Panc1 (cell line): ENCODE data around the gene KIFC3. TPM values are rescaled to one million over a fixed set of nuclear protein-coding genes. Genes with fewer than 3 reads are reported as not detected.

ENCODE experiments used
- ATAC-seq: fragments of 200-7000 bp; cut with Tn5 transposase; 2 replicates; pipeline ENCODE4 v1.9.1; 2020; ENCODE audit warnings: mild to moderate bottlenecking, moderate library complexity
- BruUV-seq: library from RNA; stranded (reverse); fragments of 400-500 nt; replicated peaks from 2 replicates; lab custom pipeline; 2021; lab: Mats Ljungman, UMichigan
- CTCF ChIA-PET: fragments of 300-600 bp; sonication (Branson Sonifier 250); formaldehyde crosslinking; loops from one replicate; lab custom pipeline; 2022; ENCODE audit warnings: antibody characterized with exemption; lab: Charles Lee
- POLR2A ChIA-PET: fragments of 300-600 bp; sonication (Branson Sonifier 250); formaldehyde crosslinking; loops from one replicate; lab custom pipeline; 2022; ENCODE audit warnings: antibody characterized with exemption; lab: Charles Lee
- DNase-seq: peaks from one replicate; pipeline ENCODE4 v3.0.0-alpha.2; 2010; ENCODE audit warnings: low read depth, low spot score
- H3K27ac ChIP-seq: 2 replicates; pipeline ENCODE4 v1.5.1; 2011; ENCODE audit warnings: mild to moderate bottlenecking, low read length, inconsistent platforms
- H3K27me3 ChIP-seq: fragments of 200-500 bp; sonication (Bioruptor generic); 2 replicates; pipeline ENCODE4 v1.6.0; 2014; ENCODE audit warnings: low read length, inconsistent platforms; ENCODE audit not compliant: control insufficient read depth, insufficient read depth
- H3K36me3 ChIP-seq: fragments of 200-500 bp; sonication (Bioruptor generic); 2 replicates; pipeline ENCODE4 v1.5.1; 2014; ENCODE audit warnings: inconsistent platforms, mild to moderate bottlenecking, low read length, moderate library complexity; ENCODE audit not compliant: control insufficient read depth, insufficient read depth
- H3K4me1 ChIP-seq: 2 replicates; pipeline ENCODE4 v1.5.1; 2011; ENCODE audit warnings: inconsistent platforms, mild to moderate bottlenecking, low read length, moderate library complexity; ENCODE audit not compliant: control insufficient read depth, insufficient read depth
- H3K4me3 ChIP-seq, 2 experiments: 2 replicates each; pipeline ENCODE4 v1.5.1; 2011 to 2012; ENCODE audit warnings: low read depth in 2 of 2, low read length in 2 of 2, mild to moderate bottlenecking in 2 of 2, inconsistent platforms in 1 of 2, moderate library complexity in 1 of 2
- H3K9me3 ChIP-seq: fragments of 200-500 bp; sonication (Bioruptor generic); 2 replicates; pipeline ENCODE4 v1.5.1; 2014; ENCODE audit warnings: low read depth, mild to moderate bottlenecking, inconsistent platforms, low read length, moderate library complexity; ENCODE audit not compliant: control insufficient read depth, insufficient read depth
- CTCF ChIP-seq: fragments of 450-650 bp; IDR thresholded peaks from 2 replicates; pipeline ENCODE4 v1.5.1; 2017; ENCODE audit warnings: mild to moderate bottlenecking
- POLR2AphosphoS5 ChIP-seq: IDR thresholded peaks from 2 replicates; pipeline ENCODE4 v1.6.1; 2012; ENCODE audit warnings: mild to moderate bottlenecking, low read depth, low read length, moderate library complexity
- REST ChIP-seq, 2 experiments: IDR thresholded peaks; 2 replicates each; pipeline ENCODE4 v1.6.1; 2011 to 2012; ENCODE audit warnings: low read depth in 2 of 2, control low read depth in 1 of 2, low read length in 1 of 2, mild to moderate bottlenecking in 1 of 2, moderate library complexity in 1 of 2; ENCODE audit not compliant: insufficient read depth in 1 of 2
- SIN3A ChIP-seq: IDR thresholded peaks from 2 replicates; pipeline ENCODE4 v1.6.1; 2012; ENCODE audit warnings: low read depth, mild to moderate bottlenecking, low read length, moderate library complexity, borderline replicate concordance; ENCODE audit not compliant: insufficient read depth
- TCF7L2 ChIP-seq: IDR thresholded peaks from 2 replicates; pipeline ENCODE4 v1.6.1; 2011; ENCODE audit warnings: mild to moderate bottlenecking, low read depth, low read length, inconsistent platforms
- in situ Hi-C: cut with HindIII; loops from 2 replicates; pipeline ENCODE4 v1.10.0; 2016; ENCODE audit warnings: low sequenced_read_pairs, low pct_unique_long_range_greater_than_20kb
- intact Hi-C: fragments of 100-400 bp; cut with micrococcal nuclease; formaldehyde crosslinking; loops from one replicate; pipeline ENCODE4 v1.10.0; 2022; ENCODE audit not compliant: unreplicated experiment
- total RNA-seq: library from RNA; stranded (reverse); gene quantifications from one replicate; pipeline ENCODE4 v1.2.1, GENCODE V29; 2021; ENCODE audit not compliant: unreplicated experiment

The KIFC3 gene
- total RNA-seq, 1 experiment from 2014 or later = 51.5 TPM

- in situ Hi-C loops = no loop called here
Measured at GRCh38 chr16:57749101-57749692, 53.1 kb downstream of the KIFC3 start.

GRCh38 chr16:57748596-57748995, 53.7 kb downstream of the KIFC3 start:
- Histone ChIP-seq H3K9me3 (no peaks in the 10 kb centered on the region), H3K4me3 (no peak overlapping the region), H3K4me1 (no peaks in the 10 kb centered on the region), H3K27ac (no peak overlapping the region), H3K27me3 (no peaks in the 10 kb centered on the region), H3K36me3 (no peaks in the 10 kb centered on the region)
- in situ Hi-C loops (no loop called here), intact Hi-C loops (no loop called here)
- ATAC-seq (no peak), DNase-seq (no peak)
- no peak for TF ChIP-seq SIN3A
- TF ChIP-seq POLR2AphosphoS5 = no peak
- no peak for TF ChIP-seq TCF7L2
- TF ChIP-seq REST (IDR thresholded peaks at IDR 0.05; ENCODE audit: insufficient read depth in 1 of 2, low read depth in 2 of 2, low read length in 1 of 2) = no peak
- TF ChIP-seq CTCF = no peak
- BruUV-seq = no TSS peak
- ChIA-PET POLR2A (no interaction called here), CTCF (no interaction called here)

More at GRCh38 chr16:57749101-57749692, 53.1 kb downstream of the KIFC3 start:
- BruUV-seq = no TSS peak
- Histone ChIP-seq H3K4me3 (no peak overlapping the region), H3K27me3 (no peaks in the 10 kb centered on the region), H3K4me1 (no peaks in the 10 kb centered on the region), H3K27ac (no peak overlapping the region), H3K9me3 (no peaks in the 10 kb centered on the region), H3K36me3 (no peaks in the 10 kb centered on the region)
- no peak for ATAC-seq
- CTCF ChIA-PET = no interaction called here
- no peak for DNase-seq
- no peak for TF ChIP-seq TCF7L2
- no peak for TF ChIP-seq CTCF
- TF ChIP-seq SIN3A = no peak
- no peak for TF ChIP-seq REST (IDR thresholded peaks at IDR 0.05; ENCODE audit: insufficient read depth in 1 of 2, low read depth in 2 of 2, low read length in 1 of 2)
- TF ChIP-seq POLR2AphosphoS5 = no peak
- intact Hi-C loops = no loop called here
- POLR2A ChIA-PET = no interaction called here
